ENCODE measurements around the gene FOXP4. TPM values are rescaled to one million over a fixed set of nuclear protein-coding genes. Genes with fewer than 3 reads are reported as not detected.

FOXP4 gene
- polyA plus RNA-seq, 2 of the 4 experiments (the other 2 are of a cell fraction): 2.6 to 14.2 TPM

DNA sequence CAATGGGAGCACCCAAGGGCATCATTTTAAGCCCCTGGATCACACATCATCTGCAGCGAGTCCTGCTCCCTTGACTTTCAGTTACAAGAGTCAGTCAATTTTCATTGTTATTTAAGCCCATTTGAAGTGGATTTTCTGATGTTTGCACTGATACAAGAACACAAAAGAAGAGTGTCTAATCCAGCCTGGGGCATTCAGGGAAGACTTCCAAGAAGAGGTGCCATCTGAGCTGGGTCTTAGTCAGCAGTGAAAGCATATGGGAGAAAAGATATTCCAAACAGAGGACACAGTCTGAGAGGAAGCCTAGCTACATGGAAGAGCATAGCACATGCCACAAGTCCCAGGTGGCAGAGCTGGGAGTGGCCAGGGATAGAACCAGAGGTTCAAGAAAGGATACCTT, 10.4 kb upstream of the FOXP4 start:
- no peak overlapping the region for H3K27ac ChIP-seq
- TF ChIP-seq RNF2 (IDR thresholded peaks at IDR 0.05; ENCODE audit: borderline replicate concordance, low read depth): no peak
- no peak for TF ChIP-seq SMC3 (IDR thresholded peaks at IDR 0.05)
- TF ChIP-seq ESRRA (IDR thresholded peaks at IDR 0.05; ENCODE audit: borderline replicate concordance, low read length): no peak
- TF ChIP-seq BCL3 (IDR thresholded peaks at IDR 0.05): no peak
- no peak for TF ChIP-seq HES2 (IDR thresholded peaks at IDR 0.05)
- TF ChIP-seq FOSL2 (IDR thresholded peaks at IDR 0.05): no peak
- TF ChIP-seq FOSL2 (CRISPR knock-in tag; IDR thresholded peaks at IDR 0.05): no peak
- no peak for TF ChIP-seq MAZ (IDR thresholded peaks at IDR 0.05; ENCODE audit: borderline replicate concordance, low read depth, low read length)
- TF ChIP-seq ZNF302 (CRISPR knock-in tag; IDR thresholded peaks at IDR 0.05): no peak
- TF ChIP-seq, protein P1, sequence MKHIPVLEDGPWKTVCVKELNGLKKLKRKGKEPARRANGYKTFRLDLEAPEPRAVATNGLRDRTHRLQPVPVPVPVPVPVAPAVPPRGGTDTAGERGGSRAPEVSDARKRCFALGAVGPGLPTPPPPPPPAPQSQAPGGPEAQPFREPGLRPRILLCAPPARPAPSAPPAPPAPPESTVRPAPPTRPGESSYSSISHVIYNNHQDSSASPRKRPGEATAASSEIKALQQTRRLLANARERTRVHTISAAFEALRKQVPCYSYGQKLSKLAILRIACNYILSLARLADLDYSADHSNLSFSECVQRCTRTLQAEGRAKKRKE (CRISPR knock-in tag; IDR thresholded peaks at IDR 0.05; ENCODE audit: low read depth): no peak
- TF ChIP-seq CBX8 (IDR thresholded peaks at IDR 0.05): no peak
- TF ChIP-seq JUN (IDR thresholded peaks at IDR 0.05): no peak
- TF ChIP-seq ZFP36 (IDR thresholded peaks at IDR 0.05; ENCODE audit: borderline replicate concordance, partially characterized antibody): no peak
- no peak for TF ChIP-seq HDAC2 (IDR thresholded peaks at IDR 0.05)
- no peak for TF ChIP-seq GATA3 (IDR thresholded peaks at IDR 0.05; ENCODE audit: borderline replicate concordance)
- TF ChIP-seq KDM5A (IDR thresholded peaks at IDR 0.05): no peak
- no peak for TF ChIP-seq PHF8 (IDR thresholded peaks at IDR 0.05; ENCODE audit: borderline replicate concordance, low read depth)
- no peak for TF ChIP-seq EP300 (IDR thresholded peaks at IDR 0.05)
- TF ChIP-seq TFCP2L1 (CRISPR knock-in tag; IDR thresholded peaks at IDR 0.05): no peak
- CTCF ChIA-PET: interaction anchor here (0.6 to 0.9 kb wide), 2 partner anchors 57 to 541 kb away, joined by 3 read pairs; no protein-coding TSS in a partner anchor
- no peak overlapping the region for H3K4me2 ChIP-seq
- FAIRE-seq: no peak
- 79% methylated on average over 1 of the region's 1 CpG for WGBS (ENCODE audit: missing lambda C conversion rate)
- POLR2A ChIA-PET: no interaction called here
- peaks cover 6% of the 10 kb centered on the region; the same call in 1 of the 3 replicates for H3K4me1 ChIP-seq
- H3K9me3 ChIP-seq: no peaks in the 10 kb centered on the region
- no peak for DNase-seq (ENCODE audit: low read depth in 1 of 2, low spot score in 1 of 2)
- no peak overlapping the region for H3K4me3 ChIP-seq
- ATAC-seq: no peak

GRCh38 chr6:41536795-41537758, 9.1 kb upstream of the FOXP4 start:
- ATAC-seq: no peak
- 82% methylated on average over 11 of the region's 18 CpGs for WGBS (ENCODE audit: missing lambda C conversion rate)
- DNase-seq (ENCODE audit: low read depth in 1 of 2, low spot score in 1 of 2): no peak
- ChIA-PET POLR2A (no interaction called here), CTCF (no interaction called here)
- Histone ChIP-seq H3K9me3 (no peaks in the 10 kb centered on the region), H3K4me3 (no peak overlapping the region), H3K27ac (no peak overlapping the region), H3K4me2 (no peak overlapping the region), H3K4me1 (peaks cover 6% of the 10 kb centered on the region; the same call in 1 of the 3 replicates)
- no peak for TF ChIP-seq KDM5A (IDR thresholded peaks at IDR 0.05)
- TF ChIP-seq, protein P2, sequence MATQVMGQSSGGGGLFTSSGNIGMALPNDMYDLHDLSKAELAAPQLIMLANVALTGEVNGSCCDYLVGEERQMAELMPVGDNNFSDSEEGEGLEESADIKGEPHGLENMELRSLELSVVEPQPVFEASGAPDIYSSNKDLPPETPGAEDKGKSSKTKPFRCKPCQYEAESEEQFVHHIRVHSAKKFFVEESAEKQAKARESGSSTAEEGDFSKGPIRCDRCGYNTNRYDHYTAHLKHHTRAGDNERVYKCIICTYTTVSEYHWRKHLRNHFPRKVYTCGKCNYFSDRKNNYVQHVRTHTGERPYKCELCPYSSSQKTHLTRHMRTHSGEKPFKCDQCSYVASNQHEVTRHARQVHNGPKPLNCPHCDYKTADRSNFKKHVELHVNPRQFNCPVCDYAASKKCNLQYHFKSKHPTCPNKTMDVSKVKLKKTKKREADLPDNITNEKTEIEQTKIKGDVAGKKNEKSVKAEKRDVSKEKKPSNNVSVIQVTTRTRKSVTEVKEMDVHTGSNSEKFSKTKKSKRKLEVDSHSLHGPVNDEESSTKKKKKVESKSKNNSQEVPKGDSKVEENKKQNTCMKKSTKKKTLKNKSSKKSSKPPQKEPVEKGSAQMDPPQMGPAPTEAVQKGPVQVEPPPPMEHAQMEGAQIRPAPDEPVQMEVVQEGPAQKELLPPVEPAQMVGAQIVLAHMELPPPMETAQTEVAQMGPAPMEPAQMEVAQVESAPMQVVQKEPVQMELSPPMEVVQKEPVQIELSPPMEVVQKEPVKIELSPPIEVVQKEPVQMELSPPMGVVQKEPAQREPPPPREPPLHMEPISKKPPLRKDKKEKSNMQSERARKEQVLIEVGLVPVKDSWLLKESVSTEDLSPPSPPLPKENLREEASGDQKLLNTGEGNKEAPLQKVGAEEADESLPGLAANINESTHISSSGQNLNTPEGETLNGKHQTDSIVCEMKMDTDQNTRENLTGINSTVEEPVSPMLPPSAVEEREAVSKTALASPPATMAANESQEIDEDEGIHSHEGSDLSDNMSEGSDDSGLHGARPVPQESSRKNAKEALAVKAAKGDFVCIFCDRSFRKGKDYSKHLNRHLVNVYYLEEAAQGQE (IDR thresholded peaks at IDR 0.05): no peak
- TF ChIP-seq EP300 (IDR thresholded peaks at IDR 0.05): no peak
- no peak for TF ChIP-seq ZNF302 (CRISPR knock-in tag; IDR thresholded peaks at IDR 0.05)
- TF ChIP-seq HEYL (CRISPR knock-in tag; IDR thresholded peaks at IDR 0.05): no peak
- TF ChIP-seq HES2 (IDR thresholded peaks at IDR 0.05): no peak
- no peak for TF ChIP-seq RAD21 (conservative IDR thresholded peaks at IDR 0.05 in 1 of 2, IDR thresholded peaks at IDR 0.05 in 1 of 2)
- TF ChIP-seq POLR2A (IDR thresholded peaks at IDR 0.05; ENCODE audit: low read length): no peak
- FAIRE-seq: no peak

Measured in A549 (cell line).